ENCODE data around the gene STUB1.

STUB1 gene

DNA sequence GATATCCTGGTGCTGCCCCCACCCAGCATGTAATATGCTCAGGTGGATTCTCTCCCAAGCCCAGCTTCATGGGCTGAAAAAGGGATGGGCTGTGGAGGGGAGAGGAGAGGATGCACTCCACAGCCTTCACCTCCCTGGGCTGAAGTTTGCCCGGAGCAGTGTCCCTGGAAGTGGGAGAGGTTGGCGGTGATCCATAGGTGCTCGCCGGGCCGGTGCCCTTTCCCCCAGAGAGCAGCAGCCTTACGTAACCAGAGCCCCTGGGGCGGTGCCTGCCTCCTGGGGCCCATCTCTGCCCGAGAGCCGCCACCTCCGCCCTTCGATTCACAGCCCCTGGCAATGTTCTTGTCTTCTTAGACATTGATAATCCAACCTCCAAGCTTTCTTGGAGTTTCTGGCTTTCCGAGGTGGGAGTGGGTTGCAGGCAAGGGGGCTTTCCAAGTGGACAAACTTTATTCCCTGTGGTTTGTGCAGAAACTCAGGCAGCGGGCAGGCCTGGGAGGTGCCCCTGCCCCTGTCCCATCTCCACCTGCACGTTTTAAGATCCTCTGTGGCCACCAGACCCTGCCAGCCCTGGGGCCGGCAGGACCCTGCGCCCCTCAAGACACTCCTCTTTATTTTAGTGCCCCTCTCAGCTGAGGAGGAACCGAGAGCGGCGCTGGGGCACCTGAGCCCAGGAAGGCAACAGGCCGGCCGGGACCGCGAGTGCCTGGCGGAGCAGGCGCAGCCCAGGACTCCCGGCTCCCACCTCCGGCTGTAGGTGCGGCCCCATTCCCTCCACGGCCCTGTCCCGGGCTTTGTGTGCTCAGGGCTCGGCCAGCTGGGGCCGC, 34.1 kb upstream of the STUB1 start:
- no peak for DNase-seq

- no peak for DNase-seq
Measured at GRCh38 chr16:646679-647172, 33.5 kb upstream of the STUB1 start.

GRCh38 chr16:647173-647902, 32.9 kb upstream of the STUB1 start:
- DNase-seq = no peak

- DNase-seq = no peak
Measured at GRCh38 chr16:648071-648780, 32.0 kb upstream of the STUB1 start.

DNA sequence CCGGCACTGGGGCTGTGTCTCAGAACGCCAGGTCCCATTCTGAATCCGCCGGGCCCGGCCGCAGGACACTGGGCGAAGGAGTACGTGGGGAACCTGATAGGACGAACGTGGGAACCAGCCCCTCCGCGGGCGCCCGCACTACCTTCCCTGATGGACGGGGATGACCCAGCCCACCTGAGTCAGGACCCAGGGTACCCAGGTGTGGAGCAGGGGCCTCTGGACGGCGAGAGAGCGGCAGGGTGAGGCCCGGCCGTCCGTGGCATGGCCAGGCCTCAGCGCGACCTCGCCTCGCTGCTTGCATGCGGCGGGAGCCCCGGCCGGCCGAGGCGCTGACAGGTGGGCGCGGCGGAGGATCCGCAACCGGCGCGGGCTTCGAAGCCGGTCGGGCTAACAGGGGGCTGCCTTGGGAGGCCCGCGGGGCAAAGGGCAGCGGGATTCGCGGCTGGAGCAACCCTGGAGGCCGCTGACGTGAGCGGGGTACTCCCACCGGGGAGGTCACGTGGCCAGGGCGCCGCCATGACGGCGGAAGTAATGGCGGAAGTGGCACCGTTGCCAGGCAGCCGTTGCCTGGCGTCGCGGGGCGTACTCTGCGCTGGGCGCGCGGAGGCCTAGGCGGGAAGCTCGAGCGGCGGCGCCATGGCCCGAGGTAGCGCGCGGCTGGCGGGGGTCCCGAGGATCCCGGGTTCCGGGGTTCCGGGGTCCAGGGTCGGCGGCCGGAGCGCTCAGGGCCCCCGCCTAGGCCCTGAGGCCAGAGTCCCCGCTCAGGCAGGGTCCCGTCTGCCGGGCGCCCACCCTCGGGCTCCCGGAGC, 31.2 kb upstream of the STUB1 start, which contains the start of gene WDR90:
WDR90 (plus strand) TSS at position 585 of the 809 bp plus-strand sequence; CDS start at position 637, 52 bp downstream.
- peak; percentile 89 for DNase-seq

- no peak for DNase-seq
Measured at GRCh38 chr16:649631-650030, 30.6 kb upstream of the STUB1 start.

- DNase-seq = no peak
Measured at GRCh38 chr16:651844-652243, 28.4 kb upstream of the STUB1 start.

GRCh38 chr16:652454-653305, 27.5 kb upstream of the STUB1 start:
- no peak for DNase-seq

- DNase-seq = no peak
Measured at GRCh38 chr16:654034-654433, 26.2 kb upstream of the STUB1 start.

DNA sequence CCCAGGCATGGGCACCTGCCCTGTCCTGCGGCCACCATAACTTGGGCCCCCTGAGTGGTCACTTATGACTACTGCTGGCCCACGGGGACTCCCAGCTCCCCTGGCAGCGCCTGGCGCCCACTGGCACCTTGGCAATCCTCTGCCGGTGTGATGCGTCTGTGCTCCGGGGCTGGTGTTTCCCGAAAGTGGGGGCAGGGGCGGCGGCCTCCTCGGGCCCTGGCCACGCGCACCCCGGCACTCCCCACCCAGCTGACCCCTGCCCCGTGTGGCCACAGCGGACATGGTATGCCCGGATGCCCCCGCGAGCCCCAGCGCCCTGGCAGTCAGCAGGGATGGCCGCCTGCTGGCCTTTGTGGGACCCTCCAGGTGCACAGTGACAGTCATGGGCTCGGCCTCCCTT, 22.7 kb upstream of the STUB1 start:
- no peak for DNase-seq

DNA sequence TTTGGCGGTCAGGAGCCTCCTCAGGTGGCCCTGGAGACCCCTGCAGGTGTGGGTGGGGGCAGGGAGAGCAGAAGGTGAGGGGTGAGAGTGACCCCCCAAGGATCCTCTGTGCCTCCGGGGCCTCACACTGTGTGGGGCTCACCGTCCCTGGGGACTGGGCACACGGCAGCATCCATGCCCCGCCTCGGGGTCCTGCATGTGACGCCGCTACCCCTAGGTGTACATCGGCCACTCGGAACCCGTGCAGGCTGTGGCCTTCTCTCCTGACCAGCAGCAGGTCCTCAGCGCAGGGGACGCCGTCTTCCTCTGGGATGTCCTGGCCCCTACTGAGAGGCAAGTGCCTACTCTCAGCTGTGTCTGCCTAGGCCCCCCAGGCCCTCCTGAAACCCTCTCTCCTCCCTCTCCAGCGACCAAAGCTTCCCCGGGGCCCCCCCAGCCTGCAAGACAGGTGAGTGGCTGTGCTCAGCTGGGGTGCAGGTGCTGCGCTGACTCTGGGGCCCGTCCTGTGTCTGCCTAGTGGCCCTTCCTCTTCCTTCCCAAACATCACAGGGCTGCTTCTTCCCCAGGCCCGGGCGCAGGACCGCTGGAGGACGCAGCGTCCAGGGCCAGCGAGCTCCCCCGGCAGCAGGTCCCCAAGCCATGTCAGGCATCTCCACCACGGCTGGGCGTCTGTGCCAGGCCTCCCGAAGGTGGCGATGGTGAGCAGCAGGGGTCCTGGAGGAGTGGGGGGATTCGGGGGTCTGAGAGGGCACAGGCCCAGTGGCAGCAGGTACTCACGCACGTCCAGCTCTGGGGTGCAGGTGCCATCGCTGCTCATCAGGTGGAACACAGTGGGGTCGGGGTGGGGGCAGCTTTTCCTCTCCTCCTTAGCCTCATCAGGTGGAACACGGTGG, 21.3 kb upstream of the STUB1 start:
- DNase-seq = no peak

GRCh38 chr16:659618-660017, 20.6 kb upstream of the STUB1 start:
- no peak for DNase-seq

GRCh38 chr16:660132-660458, 20.1 kb upstream of the STUB1 start:
- no peak for DNase-seq

DNA sequence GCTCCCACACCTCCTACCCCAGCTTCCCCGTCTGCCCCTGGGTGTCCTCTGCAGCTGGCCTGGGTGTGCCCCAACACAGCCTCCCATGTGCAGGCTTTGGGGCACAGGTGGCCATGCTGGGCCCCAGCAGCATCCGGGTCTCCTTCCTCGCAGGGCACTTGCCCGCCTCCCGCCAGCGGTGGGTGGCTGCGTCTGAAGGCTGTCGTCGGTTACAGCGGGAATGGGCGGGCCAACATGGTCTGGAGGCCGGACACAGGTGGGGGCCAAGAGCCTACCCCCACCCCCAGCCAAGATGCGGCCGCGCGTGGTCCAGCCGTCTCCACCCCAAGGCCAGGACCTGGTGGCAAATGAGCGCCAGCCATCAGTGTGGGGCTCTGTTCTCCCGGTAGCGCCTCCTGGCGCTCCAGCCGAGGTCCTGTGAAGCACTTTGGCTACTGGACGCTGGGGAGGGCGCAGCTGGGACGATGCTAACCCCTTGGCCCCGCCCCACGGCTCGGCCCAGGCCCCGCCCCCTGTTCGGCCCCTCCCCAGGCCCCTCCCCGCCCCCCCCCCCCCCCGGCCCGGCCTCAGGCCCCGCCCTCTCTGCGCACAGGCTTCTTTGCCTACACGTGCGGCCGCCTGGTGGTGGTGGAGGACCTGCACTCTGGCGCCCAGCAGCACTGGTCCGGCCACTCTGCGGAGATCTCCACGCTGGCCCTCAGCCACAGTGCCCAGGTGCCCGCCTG, 19.6 kb upstream of the STUB1 start:
- DNase-seq = peak; percentile 54

DNA sequence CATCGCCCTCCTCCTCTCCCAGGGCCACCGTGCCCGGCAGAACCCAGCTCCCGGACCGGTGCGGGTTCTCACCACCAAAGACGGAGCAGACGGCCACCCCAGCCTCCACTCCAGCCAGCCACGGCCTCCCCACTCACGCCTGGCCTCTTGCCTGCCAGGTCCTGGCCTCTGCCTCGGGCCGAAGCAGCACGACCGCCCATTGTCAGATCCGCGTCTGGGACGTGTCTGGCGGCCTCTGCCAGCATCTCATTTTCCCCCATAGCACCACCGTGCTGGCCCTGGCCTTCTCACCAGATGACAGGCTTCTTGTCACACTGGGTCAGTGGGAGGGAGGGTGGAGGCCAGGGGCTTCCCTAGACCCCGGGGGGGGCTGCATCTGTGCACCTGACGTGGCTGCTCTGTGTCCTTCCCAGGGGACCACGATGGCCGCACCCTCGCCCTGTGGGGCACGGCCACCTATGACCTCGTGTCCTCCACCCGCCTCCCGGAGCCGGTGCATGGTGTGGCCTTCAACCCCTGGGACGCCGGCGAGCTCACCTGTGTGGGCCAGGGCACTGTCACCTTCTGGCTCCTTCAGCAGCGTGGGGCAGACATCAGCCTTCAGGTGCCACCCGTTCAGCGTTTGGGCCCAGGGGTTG, 18.9 kb upstream of the STUB1 start:
- no peak for DNase-seq

DNA sequence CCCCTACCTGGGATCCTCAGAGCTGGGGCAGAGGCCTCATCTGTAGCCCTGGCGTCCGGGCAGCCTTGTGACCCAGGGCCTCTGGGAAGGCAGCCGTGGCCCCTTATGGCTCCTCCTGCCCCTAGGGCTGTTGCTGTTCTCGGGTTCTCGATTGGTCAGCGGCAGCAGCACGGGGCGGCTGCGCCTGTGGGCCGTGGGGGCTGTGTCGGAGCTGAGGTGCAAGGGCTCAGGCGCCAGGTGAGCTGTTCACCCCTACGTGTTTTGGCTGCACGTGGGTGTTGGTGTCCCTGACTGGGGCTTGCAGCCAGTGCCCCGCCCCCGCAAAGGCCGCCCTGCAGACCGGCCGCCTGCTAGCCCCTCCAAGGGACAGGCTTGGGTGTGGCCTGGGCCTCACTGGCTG, 18.1 kb upstream of the STUB1 start:
- DNase-seq = no peak

DNA sequence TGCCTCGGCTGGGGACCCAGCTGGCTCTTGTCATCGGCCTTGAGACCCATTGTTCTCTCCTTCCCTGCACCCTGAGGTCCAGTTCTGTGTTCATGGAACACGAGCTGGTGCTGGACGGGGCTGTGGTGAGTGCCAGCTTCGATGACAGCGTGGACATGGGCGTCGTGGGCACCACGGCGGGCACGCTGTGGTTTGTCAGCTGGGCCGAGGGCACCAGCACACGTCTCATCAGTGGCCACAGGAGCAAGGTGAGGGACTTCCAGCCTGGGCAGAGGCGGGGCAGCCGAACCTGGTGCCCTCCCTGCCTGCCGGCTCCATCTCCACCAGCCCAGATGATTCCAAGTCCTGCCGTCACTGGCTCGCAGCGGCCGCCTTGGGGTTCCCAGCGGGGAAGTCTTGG, 17.6 kb upstream of the STUB1 start:
- DNase-seq = no peak

GRCh38 chr16:666572-666971, 13.6 kb upstream of the STUB1 start:
- DNase-seq = no peak

- DNase-seq = no peak
Measured at GRCh38 chr16:667113-667779, 13.0 kb upstream of the STUB1 start.
